GM18526 (cell line): ENCODE measurements around the gene RBM33.

ENCODE experiments used
- POLR2A ChIP-seq: IDR thresholded peaks from 3 replicates; pipeline ENCODE4 v1.6.1; 2011; ENCODE audit not compliant: insufficient read length; ENCODE audit errors: extremely low read depth

RBM33 gene

GRCh38 chr7:155715111-155715805 lies 70.8 kb downstream of the RBM33 start:
- no peak for TF ChIP-seq POLR2A

GRCh38 chr7:155717010-155717744 lies 72.7 kb downstream of the RBM33 start:
- TF ChIP-seq POLR2A = no peak

- no peak for TF ChIP-seq POLR2A
These were observed 76.6 kb downstream of the RBM33 start for GRCh38 chr7:155721056-155721455.

DNA sequence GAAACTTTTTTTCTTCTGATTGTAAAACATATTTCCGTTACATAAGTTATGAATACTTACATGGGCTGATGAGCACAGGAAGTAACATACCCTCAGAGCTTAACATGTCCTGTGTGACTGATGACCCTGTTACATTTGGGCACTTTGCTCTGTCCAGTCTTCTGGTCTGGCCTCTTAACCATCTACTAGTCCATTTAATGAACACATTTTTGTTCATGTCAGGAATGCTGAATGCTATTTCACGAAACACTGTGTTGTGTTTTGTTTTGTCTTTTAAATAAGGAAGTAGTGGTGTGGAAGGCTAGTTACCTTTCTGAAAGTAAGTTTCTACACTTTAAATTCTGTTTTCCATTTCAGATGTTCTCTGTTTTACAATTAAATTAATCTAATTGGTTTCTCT lies 77.7 kb downstream of the RBM33 start:
- TF ChIP-seq POLR2A = no peak

- TF ChIP-seq POLR2A = no peak
These were observed 78.5 kb downstream of the RBM33 start for GRCh38 chr7:155722936-155723335.

GRCh38 chr7:155724327-155725005 lies 80.0 kb downstream of the RBM33 start:
- TF ChIP-seq POLR2A = no peak

- no peak for TF ChIP-seq POLR2A
These were observed 80.5 kb downstream of the RBM33 start for GRCh38 chr7:155725006-155725355.

GRCh38 chr7:155727616-155728015 lies 83.2 kb downstream of the RBM33 start:
- TF ChIP-seq POLR2A = no peak

DNA sequence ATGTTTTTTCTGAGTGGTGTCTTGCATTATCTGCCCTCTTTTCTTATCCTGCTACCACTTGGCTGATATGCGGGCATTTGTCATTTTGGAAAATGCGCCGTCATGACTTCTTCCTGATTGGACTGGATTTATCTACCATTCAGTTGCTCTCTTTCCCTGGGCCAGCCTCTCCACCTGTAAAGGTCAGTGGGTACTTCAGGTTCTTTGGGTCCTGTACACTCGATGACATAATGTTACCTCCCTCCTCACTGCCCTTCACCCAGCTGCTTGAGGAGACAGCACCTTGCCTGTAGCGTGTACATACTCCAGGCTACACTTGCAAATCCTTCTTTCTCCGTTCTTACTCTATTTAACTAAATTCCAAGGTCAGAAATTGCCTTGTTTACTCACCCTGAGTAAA lies 83.7 kb downstream of the RBM33 start:
- TF ChIP-seq POLR2A = no peak

DNA sequence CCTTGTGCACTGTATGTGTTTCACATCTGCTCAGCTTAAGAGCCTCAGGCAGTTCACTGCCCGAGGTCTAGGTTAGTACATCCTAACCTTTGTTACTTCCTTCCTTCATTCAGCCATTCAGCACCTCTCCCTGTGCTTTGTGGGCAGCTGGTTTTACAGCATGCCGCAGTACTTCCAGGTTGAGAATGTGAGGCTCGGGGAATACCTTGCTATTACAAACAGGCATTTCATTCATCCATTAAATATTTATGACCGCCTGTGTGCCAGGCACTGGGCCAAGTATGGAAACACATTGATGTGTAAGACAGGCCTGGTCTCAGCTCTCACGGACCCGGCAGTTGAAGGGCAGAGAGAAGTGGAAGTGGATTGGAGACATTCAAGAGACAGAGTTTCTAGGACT lies 85.4 kb downstream of the RBM33 start:
- TF ChIP-seq POLR2A = no peak

- TF ChIP-seq POLR2A = no peak
These were observed 86.9 kb downstream of the RBM33 start for GRCh38 chr7:155731380-155731779.

DNA sequence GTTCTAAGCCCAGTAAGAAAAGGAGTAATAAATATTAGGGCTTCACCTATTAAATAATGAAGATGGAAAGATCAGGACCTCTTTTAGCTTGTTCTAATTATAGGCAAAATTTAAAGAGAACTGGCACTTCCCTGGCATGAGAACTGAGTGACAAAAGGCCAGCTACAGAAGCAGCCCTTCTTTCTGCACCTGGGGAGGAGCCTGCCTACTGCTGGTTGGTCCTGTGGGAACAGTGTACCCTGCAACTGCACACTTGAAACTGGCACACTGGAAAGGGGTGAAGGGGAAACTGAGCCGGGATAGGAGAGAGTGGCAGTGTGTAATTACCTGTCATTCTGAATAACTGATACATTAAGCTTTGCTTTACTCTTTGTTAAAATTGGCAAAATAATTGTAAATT lies 87.4 kb downstream of the RBM33 start:
- TF ChIP-seq POLR2A = no peak

DNA sequence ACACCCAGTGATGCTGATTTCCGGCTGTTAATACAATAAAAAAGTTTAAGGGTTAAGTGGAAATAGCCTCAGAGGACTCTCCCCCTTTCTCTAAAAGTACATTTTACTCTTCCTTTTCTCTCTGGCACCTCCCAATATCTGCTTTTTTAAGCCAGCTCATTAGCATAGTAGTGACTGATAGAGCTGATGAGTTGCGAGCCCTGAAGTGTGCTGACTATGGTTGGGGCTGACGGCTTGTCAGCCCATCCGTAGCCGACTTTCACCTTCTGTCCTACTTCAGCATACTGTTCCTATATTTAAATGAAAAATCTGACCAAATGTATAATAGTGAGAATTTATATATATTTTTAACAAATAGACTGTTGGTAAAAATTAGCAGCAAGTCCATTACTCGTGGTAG lies 87.8 kb downstream of the RBM33 start:
- TF ChIP-seq POLR2A = no peak

DNA sequence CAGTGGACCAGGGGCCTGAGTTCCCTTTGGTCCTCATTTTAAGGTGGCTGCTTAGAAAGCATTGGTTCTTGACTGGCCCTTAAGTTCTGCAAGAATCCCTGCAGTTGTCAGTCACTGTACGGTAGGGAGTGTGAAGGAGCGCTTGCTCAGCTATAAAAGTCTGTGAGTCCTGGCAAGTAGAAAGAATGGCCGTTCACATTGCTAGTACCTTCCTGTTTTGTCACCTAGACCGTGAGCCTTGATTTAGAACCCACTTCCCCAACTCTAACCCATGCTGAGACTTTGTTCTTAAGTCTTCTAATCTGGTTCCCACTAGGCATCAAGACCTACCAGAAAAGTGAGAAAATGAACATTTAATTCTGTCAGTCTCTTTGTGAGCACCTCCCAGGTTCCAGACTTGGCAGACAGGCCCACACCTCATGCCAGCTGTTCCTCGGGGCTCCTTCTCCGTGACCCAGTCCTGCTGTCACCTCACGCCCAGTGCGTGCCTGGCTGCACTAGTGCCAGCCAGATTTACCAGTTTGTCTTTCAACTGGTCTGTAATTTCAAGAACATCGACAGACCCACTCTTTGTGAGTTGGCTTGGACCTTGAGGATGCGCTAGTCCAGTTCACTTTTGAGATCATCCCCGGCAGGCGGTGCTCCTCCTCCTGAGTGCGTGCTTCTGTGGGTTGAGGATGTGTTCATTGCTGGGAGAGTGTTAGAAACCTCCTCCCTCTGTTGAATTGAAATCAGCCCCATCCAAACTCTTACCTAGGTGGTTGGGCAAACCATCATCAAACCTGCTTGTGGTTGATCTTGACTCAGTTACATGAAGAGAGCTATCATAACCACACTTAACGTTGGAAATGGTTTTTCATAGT lies 89.4 kb downstream of the RBM33 start:
- no peak for TF ChIP-seq POLR2A

DNA sequence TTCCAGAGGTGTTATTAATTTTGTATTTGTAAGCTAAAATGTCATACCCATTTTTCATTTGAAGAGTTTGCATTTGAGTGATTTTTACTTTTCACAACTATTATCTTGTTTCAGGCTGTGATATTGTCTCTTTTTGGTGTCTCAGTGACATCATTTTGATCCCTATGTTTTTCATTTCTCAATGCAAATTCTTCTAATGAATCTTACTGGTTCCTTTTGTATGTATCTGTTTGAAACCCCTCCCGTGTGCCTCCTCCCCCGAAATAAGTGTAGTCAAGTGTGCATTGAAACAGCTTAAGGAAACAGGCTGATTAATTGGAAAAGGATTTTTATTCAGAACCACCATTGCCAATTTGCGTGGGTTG lies 90.0 kb downstream of the RBM33 start:
- TF ChIP-seq POLR2A = no peak
